D721Med (cell line): Measurements from ENCODE around the gene CLSTN2.
A peak's percentile ranks its signal among the peaks of the same experiment; 100 is the strongest.

Experiments used
- DNase-seq: peaks from one replicate; pipeline ENCODE4 v3.0.0; 2011; ENCODE audit warnings: low spot score; ENCODE audit not compliant: insufficient read length
- FAIRE-seq: peaks from 2 replicates; lab custom pipeline; 2011; peaks lifted over from hg19 to GRCh38; lab: Jason Lieb, UNC
- TF ChIP-seq, protein P1 (sequence below): IDR thresholded peaks from 2 replicates; pipeline ENCODE4 v1.5.1; 2012; ENCODE audit warnings: mild to moderate bottlenecking, control low read depth; ENCODE audit not compliant: insufficient read depth; ENCODE audit errors: missing control alignments

The CLSTN2 gene

DNA sequence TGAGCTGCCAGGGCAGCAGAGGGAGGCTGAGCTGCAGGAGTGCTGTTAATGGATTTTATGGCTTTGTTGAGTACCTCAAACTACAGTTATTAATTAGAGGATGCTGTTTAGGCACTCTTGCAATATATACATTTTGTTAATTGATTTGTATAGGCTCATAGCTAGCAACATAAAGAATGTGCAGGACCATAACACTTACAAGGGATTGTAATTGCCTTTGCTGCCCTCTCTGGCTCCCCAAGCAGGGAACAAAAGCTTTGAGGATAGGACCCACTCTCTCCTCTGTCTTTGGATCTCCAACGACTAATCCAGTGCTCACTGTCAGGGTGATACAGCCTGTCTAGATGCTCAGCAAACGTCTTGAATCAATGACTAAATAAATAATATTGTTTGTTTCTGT, 1.2 kb upstream of the CLSTN2 start:
- TF ChIP-seq, protein P1, sequence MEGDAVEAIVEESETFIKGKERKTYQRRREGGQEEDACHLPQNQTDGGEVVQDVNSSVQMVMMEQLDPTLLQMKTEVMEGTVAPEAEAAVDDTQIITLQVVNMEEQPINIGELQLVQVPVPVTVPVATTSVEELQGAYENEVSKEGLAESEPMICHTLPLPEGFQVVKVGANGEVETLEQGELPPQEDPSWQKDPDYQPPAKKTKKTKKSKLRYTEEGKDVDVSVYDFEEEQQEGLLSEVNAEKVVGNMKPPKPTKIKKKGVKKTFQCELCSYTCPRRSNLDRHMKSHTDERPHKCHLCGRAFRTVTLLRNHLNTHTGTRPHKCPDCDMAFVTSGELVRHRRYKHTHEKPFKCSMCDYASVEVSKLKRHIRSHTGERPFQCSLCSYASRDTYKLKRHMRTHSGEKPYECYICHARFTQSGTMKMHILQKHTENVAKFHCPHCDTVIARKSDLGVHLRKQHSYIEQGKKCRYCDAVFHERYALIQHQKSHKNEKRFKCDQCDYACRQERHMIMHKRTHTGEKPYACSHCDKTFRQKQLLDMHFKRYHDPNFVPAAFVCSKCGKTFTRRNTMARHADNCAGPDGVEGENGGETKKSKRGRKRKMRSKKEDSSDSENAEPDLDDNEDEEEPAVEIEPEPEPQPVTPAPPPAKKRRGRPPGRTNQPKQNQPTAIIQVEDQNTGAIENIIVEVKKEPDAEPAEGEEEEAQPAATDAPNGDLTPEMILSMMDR, result no peak
- FAIRE-seq (no peak), DNase-seq (no peak)

DNA sequence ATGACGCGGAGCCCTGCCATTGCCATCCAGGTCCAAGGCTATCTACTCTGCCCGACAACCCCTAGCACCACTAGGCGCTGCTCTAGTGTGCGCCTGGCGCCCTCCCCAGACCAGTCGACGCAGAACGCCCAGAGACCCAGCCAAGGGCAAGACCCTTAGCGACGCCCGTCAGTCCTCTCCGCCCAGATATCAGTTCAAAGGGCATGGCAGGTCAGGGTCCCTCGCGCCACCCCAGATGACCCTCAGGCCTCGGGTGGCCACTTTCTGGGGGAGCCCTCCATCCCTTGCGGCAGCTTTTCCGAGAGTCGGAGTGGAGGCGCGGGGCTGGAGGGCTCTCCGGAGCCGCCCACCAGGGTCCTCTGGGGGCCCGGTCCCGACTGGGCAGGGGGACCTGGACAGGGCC, 371 bp upstream of the CLSTN2 start:
- TF ChIP-seq, protein P1, result peak; percentile 53
- peak; percentile 65 for DNase-seq
- FAIRE-seq, result no peak

DNA sequence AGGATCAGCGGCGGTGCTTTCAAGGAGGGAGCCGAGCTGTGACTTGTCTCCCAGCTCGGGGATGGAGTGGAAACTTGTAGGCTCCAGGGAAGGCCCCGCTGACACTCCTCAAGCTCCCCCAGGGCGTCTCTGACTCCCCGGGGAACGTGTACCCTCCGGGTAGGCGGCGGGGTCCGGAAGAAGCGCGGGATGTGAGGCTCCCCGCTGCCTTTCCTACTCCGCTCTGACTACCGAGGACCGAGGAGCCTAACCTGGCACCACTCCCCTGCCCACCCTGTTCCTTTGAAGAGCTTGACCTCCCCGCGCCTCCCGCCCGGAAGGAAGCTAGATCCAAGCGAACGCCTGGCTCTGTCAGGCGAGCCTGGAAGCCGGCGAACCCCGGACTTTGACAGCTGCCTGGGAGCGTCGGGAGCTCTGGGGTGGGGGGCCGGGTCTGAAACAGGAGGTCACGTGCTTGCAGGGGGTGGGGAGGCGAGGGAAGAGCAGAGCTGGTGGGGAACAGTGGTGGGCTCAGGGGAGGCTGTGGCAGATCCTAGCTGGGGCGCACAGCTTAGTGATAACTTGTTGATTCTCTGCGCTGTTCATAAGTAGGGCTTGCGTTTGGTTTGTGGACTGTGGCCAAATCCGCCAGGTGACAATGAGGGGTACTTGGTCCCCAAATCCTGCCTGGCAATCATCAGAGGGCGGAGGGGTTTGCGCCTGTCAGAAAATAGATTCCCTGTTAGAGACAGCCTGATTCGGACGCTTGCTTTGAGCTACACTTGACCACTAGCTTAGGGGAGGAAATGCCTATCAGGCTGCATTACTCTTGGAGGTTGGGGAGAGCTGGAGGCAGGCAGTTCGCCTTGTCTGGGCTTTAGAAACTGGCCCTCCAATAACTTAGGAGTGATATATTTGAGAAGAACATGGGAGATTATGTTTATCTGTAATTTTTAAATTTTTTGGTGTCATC, 1.2 kb downstream of the CLSTN2 start:
- no peak for FAIRE-seq
- TF ChIP-seq, protein P1, result no peak
- DNase-seq, result no peak

DNA sequence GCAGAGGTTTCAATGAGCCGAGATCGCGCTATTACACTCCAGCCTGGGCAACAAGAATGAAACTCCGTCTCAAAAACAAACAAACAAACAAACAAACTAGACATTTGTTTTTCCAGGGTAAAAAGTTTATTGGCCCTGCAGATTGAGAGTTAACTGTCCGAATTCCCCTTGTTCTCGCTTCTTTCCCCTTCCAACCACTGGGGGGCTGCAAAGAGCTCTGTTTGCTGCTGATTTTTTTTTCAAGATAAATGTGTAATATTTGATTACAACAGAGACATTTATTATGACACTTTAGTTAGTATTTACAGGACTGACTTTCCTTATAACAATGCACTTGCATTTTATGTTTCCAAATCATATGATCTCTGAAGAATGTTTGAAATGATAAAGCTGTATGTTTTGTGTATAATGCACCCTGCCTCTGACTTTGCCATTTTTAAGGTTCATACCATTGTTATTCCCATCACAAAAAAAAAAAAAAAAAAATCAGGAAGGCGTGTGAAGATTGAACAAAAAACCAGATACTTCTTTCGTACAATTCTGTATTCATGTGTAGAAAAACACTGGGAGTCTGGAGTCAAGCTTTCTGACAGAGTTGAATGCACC, 2.8 kb downstream of the CLSTN2 start:
- DNase-seq (peak; percentile 36), FAIRE-seq (peak; percentile 67)
- TF ChIP-seq, protein P1, result peak; percentile 78

DNA sequence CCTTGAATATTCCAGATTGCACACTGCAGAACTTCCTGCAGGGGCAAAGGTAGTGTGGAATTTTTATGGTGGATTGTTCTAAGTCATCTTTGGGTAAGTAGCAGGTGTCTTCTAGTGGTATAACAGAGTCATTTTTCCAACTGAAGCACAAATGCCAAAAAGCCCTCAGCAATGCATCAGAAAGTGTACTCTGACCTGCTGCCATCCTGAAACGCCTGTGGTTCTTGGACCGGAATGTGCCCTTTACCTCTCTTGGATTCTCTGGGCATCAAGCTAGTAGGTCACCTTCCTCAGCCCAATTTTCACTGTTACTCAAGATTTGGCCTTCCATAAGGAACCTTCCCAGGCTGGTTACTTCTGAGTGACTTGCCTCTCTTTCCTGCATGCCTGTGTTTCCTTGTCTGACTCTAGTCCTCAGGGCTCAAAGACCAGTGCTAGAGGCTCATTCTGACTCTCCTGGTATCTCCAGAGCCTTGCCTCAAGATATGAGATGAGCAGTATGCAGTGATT, 4.8 kb downstream of the CLSTN2 start:
- no peak for FAIRE-seq
- DNase-seq, result no peak
- TF ChIP-seq, protein P1, result no peak

DNA sequence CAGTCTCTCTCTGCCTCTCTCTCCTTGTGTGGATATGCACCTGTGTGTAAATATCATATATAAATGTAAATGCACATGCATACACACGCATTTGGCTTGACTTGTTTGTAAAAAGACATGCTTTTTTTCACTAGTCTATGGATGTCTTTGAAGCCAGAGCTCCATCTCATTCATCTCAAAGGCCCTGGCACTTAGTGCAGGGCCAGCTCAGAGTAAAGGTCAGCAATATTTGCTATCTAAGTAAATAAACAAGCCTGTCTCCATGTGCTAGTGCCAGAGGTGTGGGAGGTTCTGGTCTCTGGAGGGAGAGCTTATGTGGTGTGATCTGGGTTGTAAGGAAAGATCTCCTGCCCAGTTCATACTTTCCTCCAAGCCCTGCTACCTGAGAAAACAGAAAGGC, 5.6 kb downstream of the CLSTN2 start:
- FAIRE-seq, result no peak
- TF ChIP-seq, protein P1, result no peak
- no peak for DNase-seq
